K562 (cell line): ENCODE results near the gene NMRK2. TPM values are rescaled to one million over a fixed set of nuclear protein-coding genes. Genes with fewer than 3 reads are reported as not detected.

ENCODE experiments used
- CEBPB ChIP-seq: fragments of 450-650 bp; IDR thresholded peaks from 2 replicates; pipeline ENCODE4 v1.6.1; 2016; ENCODE audit warnings: missing genetic modification characterization, missing compliant biosample characterization
- DACH1 ChIP-seq: fragments of 450-650 bp; IDR thresholded peaks from 2 replicates; pipeline ENCODE4 v1.6.1; 2018; ENCODE audit not compliant: partially characterized antibody
- FOXK1 ChIP-seq: sonication (generic); formaldehyde crosslinking; IDR thresholded peaks from 2 replicates; pipeline ENCODE4 v1.8.0; 2022; ENCODE audit warnings: missing genetic modification reagents, mild to moderate bottlenecking, borderline replicate concordance
- HDGF ChIP-seq: fragments of 450-650 bp; IDR thresholded peaks from 2 replicates; pipeline ENCODE4 v1.6.1; 2016
- NFIX ChIP-seq: fragments of 250-450 bp; sonication (Bioruptor Pico); IDR thresholded peaks from 2 replicates; pipeline ENCODE4 v1.4.0; 2020; ENCODE audit warnings: low read depth, mild to moderate bottlenecking, moderate library complexity
- RAD21 ChIP-seq, 2 experiments: fragments of 250-450 bp in 1 of 2; fragments of 450-650 bp in 1 of 2; sonication (Bioruptor Pico) in 1 of 2; formaldehyde crosslinking in 1 of 2; IDR thresholded peaks in 1 of 2; conservative IDR thresholded peaks in 1 of 2; 2 replicates each; pipeline versions ENCODE4 v1.4.0 to v1.8.0; 2020 to 2022; ENCODE audit warnings: mild to moderate bottlenecking in 2 of 2, moderate library complexity in 1 of 2
- SAFB ChIP-seq: fragments of 200-400 bp; formaldehyde crosslinking; IDR thresholded peaks from 2 replicates; pipeline ENCODE4 v1.6.1; 2017; ENCODE audit warnings: low read depth, low read length, borderline replicate concordance
- TAF9B ChIP-seq: fragments of 450-650 bp; IDR thresholded peaks from 2 replicates; pipeline ENCODE4 v1.6.1; 2018; ENCODE audit warnings: mild to moderate bottlenecking; ENCODE audit not compliant: partially characterized antibody
- ZNF407 ChIP-seq: fragments of 450-650 bp; IDR thresholded peaks from 2 replicates; pipeline ENCODE4 v1.6.1; 2016; ENCODE audit warnings: low read depth
- ZNF41 ChIP-seq: fragments of 250-450 bp; sonication (Bioruptor Pico); conservative IDR thresholded peaks from 2 replicates; pipeline ENCODE4 v1.4.0; 2020; ENCODE audit warnings: mild to moderate bottlenecking
- polyA plus RNA-seq, 8 experiments: library from polyadenylated mRNA; depleted of rRNA in 4 of 8; stranded (reverse) in 5 of 8; unstranded in 3 of 8; fragments of >200 nt; fragmentation: Nextera tagmentation in 2 of 8; fragmentation: Illumina TruSeq in 1 of 8; extraction: Ambion mirVana in 2 of 8; extraction: Trizol in 1 of 8; gene quantifications; 2 replicates each; pipeline versions ENCODE4 v1.2.1 to v1.2.3, GENCODE V29; 2011 to 2014; ENCODE audit warnings: inconsistent platforms in 1 of 8, missing spikeins in 1 of 8
- total RNA-seq, 7 experiments: library from RNA; depleted of rRNA in 6 of 7; stranded (reverse); fragments of >200 nt in 6 of 7; fragmentation: Illumina TruSeq in 2 of 7; extraction: Trizol in 2 of 7; gene quantifications; 2 replicates each; pipeline versions ENCODE4 v1.2.1 to v1.2.3, GENCODE V29; 2011 to 2021; ENCODE audit warnings: low replicate concordance in 1 of 7
- TF ChIP-seq, protein P1 (sequence below): sonication (generic); formaldehyde crosslinking; IDR thresholded peaks from 2 replicates; pipeline ENCODE4 v1.5.0; 2020; ENCODE audit warnings: missing genetic modification reagents
- TF ChIP-seq, protein P2 (sequence below): fragments of 250-450 bp; sonication (Bioruptor Pico); IDR thresholded peaks from 2 replicates; pipeline ENCODE4 v1.8.0; 2021; ENCODE audit warnings: moderate library complexity, mild to moderate bottlenecking, inconsistent platforms
- TF ChIP-seq, protein P3 (sequence below): sonication (generic); formaldehyde crosslinking; IDR thresholded peaks from 2 replicates; pipeline ENCODE4 v1.8.1; 2022; ENCODE audit warnings: missing genetic modification reagents

Gene NMRK2
- total and polyA plus RNA-seq, 9 of the 15 experiments (the other 6 are each of a cell fraction or from before 2014, with no cell fraction given), result not detected

DNA sequence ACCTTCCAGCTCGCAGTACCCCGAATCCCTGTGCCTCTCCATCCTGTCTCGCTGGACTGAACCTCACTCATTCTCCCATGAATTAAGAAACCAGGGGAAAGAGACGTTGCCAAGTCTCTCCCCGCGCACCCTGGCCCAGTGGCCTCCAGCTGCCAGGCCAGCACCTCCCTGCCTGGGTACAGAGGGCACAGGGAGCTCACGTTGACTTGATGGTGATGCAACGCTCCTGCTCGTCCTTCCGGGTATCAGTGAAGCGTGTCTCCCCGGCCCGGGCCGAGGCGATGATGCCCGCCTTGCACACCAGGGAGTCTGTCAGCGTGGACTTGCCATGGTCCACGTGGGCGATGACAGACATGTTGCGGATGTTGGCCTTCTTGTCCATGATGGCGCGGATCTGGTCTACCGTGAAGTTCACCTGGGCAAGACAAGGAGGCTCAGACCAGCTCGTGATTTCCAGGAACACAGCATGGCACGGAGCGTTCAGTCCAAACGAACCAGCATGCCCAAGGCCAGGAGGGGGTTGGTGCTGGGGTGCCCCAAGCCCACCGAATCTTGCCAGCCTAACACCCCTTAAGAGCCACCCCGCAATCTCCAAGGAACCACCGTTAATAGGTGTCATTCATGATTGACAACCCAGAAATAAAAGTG lies 51.2 kb downstream of the NMRK2 start (continued):
- TF ChIP-seq, protein P1, sequence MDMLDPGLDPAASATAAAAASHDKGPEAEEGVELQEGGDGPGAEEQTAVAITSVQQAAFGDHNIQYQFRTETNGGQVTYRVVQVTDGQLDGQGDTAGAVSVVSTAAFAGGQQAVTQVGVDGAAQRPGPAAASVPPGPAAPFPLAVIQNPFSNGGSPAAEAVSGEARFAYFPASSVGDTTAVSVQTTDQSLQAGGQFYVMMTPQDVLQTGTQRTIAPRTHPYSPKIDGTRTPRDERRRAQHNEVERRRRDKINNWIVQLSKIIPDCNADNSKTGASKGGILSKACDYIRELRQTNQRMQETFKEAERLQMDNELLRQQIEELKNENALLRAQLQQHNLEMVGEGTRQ, result 0 out of 2 replicates have a peak, but pooled peaks have one; percentile 8
- TF ChIP-seq HDGF, result 0 out of 2 replicates have a peak, but pooled peaks have one; percentile 80
- TF ChIP-seq CEBPB (tag), result peak; percentile 73
- TF ChIP-seq ZNF41 (CRISPR knock-in tag), result no peak
- TF ChIP-seq RAD21 (CRISPR knock-in tag; conservative IDR thresholded peaks at IDR 0.05 in 1 of 2, IDR thresholded peaks at IDR 0.05 in 1 of 2), result no peak
- TF ChIP-seq ZNF407, result no peak
- 0 out of 2 replicates have a peak, but pooled peaks have one; percentile 48 for TF ChIP-seq FOXK1 (CRISPR knock-in tag)
- TF ChIP-seq DACH1, result no peak
- TF ChIP-seq TAF9B, result no peak
- TF ChIP-seq, protein P2, sequence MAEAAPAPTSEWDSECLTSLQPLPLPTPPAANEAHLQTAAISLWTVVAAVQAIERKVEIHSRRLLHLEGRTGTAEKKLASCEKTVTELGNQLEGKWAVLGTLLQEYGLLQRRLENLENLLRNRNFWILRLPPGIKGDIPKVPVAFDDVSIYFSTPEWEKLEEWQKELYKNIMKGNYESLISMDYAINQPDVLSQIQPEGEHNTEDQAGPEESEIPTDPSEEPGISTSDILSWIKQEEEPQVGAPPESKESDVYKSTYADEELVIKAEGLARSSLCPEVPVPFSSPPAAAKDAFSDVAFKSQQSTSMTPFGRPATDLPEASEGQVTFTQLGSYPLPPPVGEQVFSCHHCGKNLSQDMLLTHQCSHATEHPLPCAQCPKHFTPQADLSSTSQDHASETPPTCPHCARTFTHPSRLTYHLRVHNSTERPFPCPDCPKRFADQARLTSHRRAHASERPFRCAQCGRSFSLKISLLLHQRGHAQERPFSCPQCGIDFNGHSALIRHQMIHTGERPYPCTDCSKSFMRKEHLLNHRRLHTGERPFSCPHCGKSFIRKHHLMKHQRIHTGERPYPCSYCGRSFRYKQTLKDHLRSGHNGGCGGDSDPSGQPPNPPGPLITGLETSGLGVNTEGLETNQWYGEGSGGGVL (CRISPR knock-in tag), result no peak
- TF ChIP-seq, protein P3, sequence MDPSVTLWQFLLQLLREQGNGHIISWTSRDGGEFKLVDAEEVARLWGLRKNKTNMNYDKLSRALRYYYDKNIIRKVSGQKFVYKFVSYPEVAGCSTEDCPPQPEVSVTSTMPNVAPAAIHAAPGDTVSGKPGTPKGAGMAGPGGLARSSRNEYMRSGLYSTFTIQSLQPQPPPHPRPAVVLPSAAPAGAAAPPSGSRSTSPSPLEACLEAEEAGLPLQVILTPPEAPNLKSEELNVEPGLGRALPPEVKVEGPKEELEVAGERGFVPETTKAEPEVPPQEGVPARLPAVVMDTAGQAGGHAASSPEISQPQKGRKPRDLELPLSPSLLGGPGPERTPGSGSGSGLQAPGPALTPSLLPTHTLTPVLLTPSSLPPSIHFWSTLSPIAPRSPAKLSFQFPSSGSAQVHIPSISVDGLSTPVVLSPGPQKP (CRISPR knock-in tag), result 0 out of 2 replicates have a peak, but pooled peaks have one; percentile 19
- no peak for TF ChIP-seq NFIX (CRISPR knock-in tag)
- no peak for TF ChIP-seq SAFB
